ENCODE measurements around the gene ALB. TPM values are rescaled to one million over a fixed set of nuclear protein-coding genes. Genes with fewer than 3 reads are reported as not detected.

ALB gene
- total RNA-seq, 2 experiments from 2014 or later = not detected

DNA sequence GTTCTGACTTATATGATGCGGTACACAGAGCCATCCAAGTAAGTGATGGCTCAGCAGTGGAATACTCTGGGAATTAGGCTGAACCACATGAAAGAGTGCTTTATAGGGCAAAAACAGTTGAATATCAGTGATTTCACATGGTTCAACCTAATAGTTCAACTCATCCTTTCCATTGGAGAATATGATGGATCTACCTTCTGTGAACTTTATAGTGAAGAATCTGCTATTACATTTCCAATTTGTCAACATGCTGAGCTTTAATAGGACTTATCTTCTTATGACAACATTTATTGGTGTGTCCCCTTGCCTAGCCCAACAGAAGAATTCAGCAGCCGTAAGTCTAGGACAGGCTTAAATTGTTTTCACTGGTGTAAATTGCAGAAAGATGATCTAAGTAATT, 16.5 kb downstream of the ALB start:
- Mint-ChIP-seq H3K27me3 (no peaks in the 10 kb centered on the region), H3K4me3 (no peak overlapping the region), H3K27ac (no peak overlapping the region), H3K9me3 (no peaks in the 10 kb centered on the region), H3K4me1 (ENCODE audit: low read depth) (no peaks in the 10 kb centered on the region), H3K36me3 (ENCODE audit: low read depth) (no peaks in the 10 kb centered on the region)
- intact Hi-C loops (cut with micrococcal nuclease) = no loop called here
- ChIA-PET CTCF (interaction anchor here (1.2 to 1.3 kb wide), 2 partner anchors 10 to 13 kb away, joined by 3 read pairs; no protein-coding TSS in a partner anchor), POLR2A (no interaction called here)
- DNase-seq (no peak), ATAC-seq (no peak)
- TF ChIP-seq, protein P1, sequence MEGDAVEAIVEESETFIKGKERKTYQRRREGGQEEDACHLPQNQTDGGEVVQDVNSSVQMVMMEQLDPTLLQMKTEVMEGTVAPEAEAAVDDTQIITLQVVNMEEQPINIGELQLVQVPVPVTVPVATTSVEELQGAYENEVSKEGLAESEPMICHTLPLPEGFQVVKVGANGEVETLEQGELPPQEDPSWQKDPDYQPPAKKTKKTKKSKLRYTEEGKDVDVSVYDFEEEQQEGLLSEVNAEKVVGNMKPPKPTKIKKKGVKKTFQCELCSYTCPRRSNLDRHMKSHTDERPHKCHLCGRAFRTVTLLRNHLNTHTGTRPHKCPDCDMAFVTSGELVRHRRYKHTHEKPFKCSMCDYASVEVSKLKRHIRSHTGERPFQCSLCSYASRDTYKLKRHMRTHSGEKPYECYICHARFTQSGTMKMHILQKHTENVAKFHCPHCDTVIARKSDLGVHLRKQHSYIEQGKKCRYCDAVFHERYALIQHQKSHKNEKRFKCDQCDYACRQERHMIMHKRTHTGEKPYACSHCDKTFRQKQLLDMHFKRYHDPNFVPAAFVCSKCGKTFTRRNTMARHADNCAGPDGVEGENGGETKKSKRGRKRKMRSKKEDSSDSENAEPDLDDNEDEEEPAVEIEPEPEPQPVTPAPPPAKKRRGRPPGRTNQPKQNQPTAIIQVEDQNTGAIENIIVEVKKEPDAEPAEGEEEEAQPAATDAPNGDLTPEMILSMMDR (IDR thresholded peaks at IDR 0.05) = no peak

DNA sequence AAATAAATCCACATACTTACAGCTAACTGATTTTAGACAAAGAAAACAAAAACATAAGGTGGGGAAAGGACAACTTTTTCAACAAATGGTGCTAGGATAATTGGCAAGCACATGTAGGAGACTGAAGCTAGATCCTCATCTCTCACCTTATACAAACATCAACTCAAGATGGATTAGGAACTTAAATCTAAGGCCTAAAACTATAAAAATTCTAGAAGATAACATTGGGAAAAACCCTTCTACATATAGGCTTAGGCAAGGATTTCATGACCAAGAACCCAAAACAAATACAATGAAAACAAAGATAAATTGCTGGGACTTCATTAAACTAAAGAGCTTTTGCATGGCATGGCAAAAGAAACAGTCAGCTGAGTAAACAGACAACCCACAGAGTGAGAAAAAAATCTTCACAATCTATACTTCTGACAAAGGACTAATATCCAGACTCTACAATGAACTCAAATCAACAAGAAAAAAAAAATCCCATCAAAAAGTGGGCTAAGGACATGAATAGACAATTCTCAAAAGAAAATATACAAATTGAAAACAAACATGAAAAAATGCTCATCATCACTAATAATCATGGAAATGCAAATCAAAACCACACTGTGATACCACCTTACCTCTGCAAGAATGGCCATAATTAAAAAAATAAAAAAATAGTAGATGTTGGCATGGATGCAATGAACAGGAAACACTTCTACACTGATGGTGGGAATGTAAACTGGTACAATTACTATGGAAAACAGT, 17.8 kb downstream of the ALB start:
- Mint-ChIP-seq H3K4me1 (ENCODE audit: low read depth) (no peaks in the 10 kb centered on the region), H3K36me3 (ENCODE audit: low read depth) (no peaks in the 10 kb centered on the region), H3K4me3 (no peak overlapping the region), H3K27ac (no peak overlapping the region), H3K9me3 (no peaks in the 10 kb centered on the region), H3K27me3 (peaks cover 2% of the 10 kb centered on the region)
- intact Hi-C loops (cut with micrococcal nuclease) = no loop called here
- TF ChIP-seq, protein P1 (IDR thresholded peaks at IDR 0.05) = no peak
- DNase-seq (no peak), ATAC-seq (no peak)
- CTCF ChIA-PET = interaction anchor here (1.3 kb wide), 1 partner anchor 12 kb away, joined by 3 read pairs; no protein-coding TSS in a partner anchor
- POLR2A ChIA-PET = no interaction called here

DNA sequence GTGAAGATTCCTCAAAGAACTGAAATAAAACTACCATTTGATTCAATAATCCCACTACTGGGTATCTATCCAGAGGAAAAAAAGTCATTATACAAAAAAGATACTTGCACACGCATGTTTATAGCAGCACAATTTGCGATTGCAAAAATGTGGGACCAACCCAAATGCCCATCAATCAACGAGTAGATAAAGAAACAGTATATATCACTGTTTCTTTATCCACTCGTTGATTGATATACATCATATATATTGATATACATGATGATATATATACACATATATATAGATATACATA, 18.3 kb downstream of the ALB start:
- POLR2A ChIA-PET = no interaction called here
- TF ChIP-seq, protein P1 (IDR thresholded peaks at IDR 0.05) = no peak
- ATAC-seq (no peak), DNase-seq (no peak)
- Mint-ChIP-seq H3K9me3 (no peaks in the 10 kb centered on the region), H3K4me3 (no peak overlapping the region), H3K27me3 (peaks cover 3% of the 10 kb centered on the region), H3K36me3 (ENCODE audit: low read depth) (no peaks in the 10 kb centered on the region), H3K4me1 (ENCODE audit: low read depth) (no peaks in the 10 kb centered on the region), H3K27ac (no peak overlapping the region)
- CTCF ChIA-PET = no interaction called here
- intact Hi-C loops (cut with micrococcal nuclease) = no loop called here

DNA sequence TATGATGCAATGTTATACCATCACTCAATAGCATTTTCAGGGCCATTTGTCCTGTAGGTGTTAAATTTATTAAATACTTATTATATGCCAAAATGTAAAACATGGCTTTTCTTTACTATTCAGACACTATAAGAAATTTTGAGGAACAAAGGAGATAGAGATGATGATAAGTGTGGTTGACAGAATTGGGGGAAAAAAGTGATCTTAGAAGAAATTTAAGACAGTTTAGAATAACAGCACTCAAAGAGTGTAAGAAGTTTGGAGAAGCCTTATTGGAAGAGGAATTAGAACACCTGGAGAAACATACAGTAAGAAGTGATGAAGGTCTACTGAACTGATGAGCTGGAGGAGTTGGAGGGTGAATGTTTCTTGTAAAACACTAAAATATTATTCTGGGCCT, 19.1 kb downstream of the ALB start:
- ChIA-PET CTCF (interaction anchor here (1.4 kb wide), 1 partner anchor 23 kb away, joined by 3 read pairs; no protein-coding TSS in a partner anchor), POLR2A (no interaction called here)
- DNase-seq (no peak), ATAC-seq (no peak)
- intact Hi-C loops (cut with micrococcal nuclease) = no loop called here
- no peaks in the 10 kb centered on the region for H3K4me1 Mint-ChIP-seq (ENCODE audit: low read depth)
- H3K27ac Mint-ChIP-seq = no peak overlapping the region
- H3K36me3 Mint-ChIP-seq (ENCODE audit: low read depth) = no peaks in the 10 kb centered on the region
- H3K9me3 Mint-ChIP-seq = no peaks in the 10 kb centered on the region
- no peak overlapping the region for H3K4me3 Mint-ChIP-seq
- TF ChIP-seq, protein P1 (IDR thresholded peaks at IDR 0.05) = no peak
- H3K27me3 Mint-ChIP-seq = peaks cover 3% of the 10 kb centered on the region

DNA sequence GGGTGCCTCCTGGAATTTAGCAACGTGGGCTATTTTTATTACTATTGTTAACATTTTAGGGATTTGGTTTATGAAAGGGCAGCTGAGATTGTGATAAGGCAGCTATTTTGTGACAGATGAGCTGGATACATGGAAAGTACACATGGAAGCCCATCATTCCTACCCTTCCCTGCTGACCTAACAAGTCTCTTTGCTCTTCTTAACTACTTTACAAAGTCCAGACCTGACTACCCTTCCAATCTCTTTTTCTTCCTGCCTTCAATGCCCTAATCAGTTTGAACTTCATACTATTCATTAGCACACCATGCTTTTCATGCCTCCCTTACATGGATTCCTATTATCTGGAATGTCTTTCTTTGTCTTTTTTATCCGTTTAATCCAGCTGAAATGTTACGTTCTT, 22.6 kb downstream of the ALB start:
- Mint-ChIP-seq H3K36me3 (ENCODE audit: low read depth) (no peaks in the 10 kb centered on the region), H3K9me3 (no peaks in the 10 kb centered on the region), H3K4me3 (no peak overlapping the region), H3K4me1 (ENCODE audit: low read depth) (no peaks in the 10 kb centered on the region), H3K27ac (no peak overlapping the region), H3K27me3 (peaks cover 6% of the 10 kb centered on the region)
- POLR2A ChIA-PET = no interaction called here
- DNase-seq = no peak
- TF ChIP-seq, protein P1 (IDR thresholded peaks at IDR 0.05) = no peak
- intact Hi-C loops (cut with micrococcal nuclease) = no loop called here
- CTCF ChIA-PET = no interaction called here
- ATAC-seq = no peak

Data from activated CD8-positive, alpha-beta T cell treated with anti-CD3 and anti-CD28 coated beads for 36 hours (primary cell).